DND-41 (cell line): ENCODE data around the gene USP6.

Source experiments
- EZH2 ChIP-seq: IDR thresholded peaks from 3 replicates; pipeline ENCODE4 v1.6.1; 2012; ENCODE audit warnings: borderline replicate concordance, low read depth, mild to moderate bottlenecking, moderate library complexity, low read length, inconsistent platforms; ENCODE audit not compliant: severe bottlenecking
- TF ChIP-seq, protein P1 (sequence below): IDR thresholded peaks from 2 replicates; pipeline ENCODE4 v1.5.1; 2012; ENCODE audit warnings: borderline replicate concordance, low read length, moderate library complexity, mild to moderate bottlenecking; ENCODE audit not compliant: poor library complexity, severe bottlenecking; ENCODE audit errors: extremely low read depth

DNA sequence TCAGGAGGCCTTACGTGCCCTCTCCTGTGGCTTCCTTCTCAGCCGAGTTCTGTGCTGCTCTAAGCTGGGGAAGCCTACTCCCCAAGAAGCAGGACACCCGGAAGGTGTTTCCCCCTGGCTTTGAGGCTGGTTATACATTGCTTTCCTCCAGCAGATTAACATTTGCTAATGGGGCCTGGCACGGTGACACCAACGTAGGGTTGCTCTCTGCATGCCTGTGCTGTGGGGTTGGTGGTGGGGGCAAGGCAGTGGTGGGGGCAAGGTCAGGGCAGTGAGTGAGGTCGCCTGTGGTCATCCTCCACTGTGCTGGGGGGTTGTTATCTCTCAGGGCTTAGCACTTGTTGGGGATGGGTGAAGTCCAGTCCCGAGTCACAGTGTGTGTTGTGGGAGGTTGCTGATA lies 4.2 kb downstream of the USP6 start:
- TF ChIP-seq, protein P1, sequence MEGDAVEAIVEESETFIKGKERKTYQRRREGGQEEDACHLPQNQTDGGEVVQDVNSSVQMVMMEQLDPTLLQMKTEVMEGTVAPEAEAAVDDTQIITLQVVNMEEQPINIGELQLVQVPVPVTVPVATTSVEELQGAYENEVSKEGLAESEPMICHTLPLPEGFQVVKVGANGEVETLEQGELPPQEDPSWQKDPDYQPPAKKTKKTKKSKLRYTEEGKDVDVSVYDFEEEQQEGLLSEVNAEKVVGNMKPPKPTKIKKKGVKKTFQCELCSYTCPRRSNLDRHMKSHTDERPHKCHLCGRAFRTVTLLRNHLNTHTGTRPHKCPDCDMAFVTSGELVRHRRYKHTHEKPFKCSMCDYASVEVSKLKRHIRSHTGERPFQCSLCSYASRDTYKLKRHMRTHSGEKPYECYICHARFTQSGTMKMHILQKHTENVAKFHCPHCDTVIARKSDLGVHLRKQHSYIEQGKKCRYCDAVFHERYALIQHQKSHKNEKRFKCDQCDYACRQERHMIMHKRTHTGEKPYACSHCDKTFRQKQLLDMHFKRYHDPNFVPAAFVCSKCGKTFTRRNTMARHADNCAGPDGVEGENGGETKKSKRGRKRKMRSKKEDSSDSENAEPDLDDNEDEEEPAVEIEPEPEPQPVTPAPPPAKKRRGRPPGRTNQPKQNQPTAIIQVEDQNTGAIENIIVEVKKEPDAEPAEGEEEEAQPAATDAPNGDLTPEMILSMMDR, result no peak
- TF ChIP-seq EZH2, result no peak
